ENCODE measurements around the gene PLA2R1.

GRCh38 chr2:159938395-159938794, 124.0 kb downstream of the PLA2R1 start:
- TF ChIP-seq MAX (CRISPR knock-in tag; IDR thresholded peaks at IDR 0.05) (no peak), FOXJ3 (CRISPR knock-in tag; IDR thresholded peaks at IDR 0.05; ENCODE audit: borderline replicate concordance) (no peak), ETV6 (CRISPR knock-in tag; IDR thresholded peaks at IDR 0.05) (no peak), FOXP4 (CRISPR knock-in tag; IDR thresholded peaks at IDR 0.05) (no peak), SOX15 (CRISPR knock-in tag; IDR thresholded peaks at IDR 0.05) (no peak), ZNF138 (CRISPR knock-in tag; conservative IDR thresholded peaks at IDR 0.05) (no peak), PREB (CRISPR knock-in tag; IDR thresholded peaks at IDR 0.05; ENCODE audit: borderline replicate concordance) (no peak), JAZF1 (CRISPR knock-in tag; IDR thresholded peaks at IDR 0.05) (no peak), JUN (CRISPR knock-in tag; IDR thresholded peaks at IDR 0.05) (no peak), USF1 (CRISPR knock-in tag; IDR thresholded peaks at IDR 0.05) (no peak), TEAD4 (CRISPR knock-in tag; IDR thresholded peaks at IDR 0.05) (no peak)
- TF ChIP-seq, protein P1, sequence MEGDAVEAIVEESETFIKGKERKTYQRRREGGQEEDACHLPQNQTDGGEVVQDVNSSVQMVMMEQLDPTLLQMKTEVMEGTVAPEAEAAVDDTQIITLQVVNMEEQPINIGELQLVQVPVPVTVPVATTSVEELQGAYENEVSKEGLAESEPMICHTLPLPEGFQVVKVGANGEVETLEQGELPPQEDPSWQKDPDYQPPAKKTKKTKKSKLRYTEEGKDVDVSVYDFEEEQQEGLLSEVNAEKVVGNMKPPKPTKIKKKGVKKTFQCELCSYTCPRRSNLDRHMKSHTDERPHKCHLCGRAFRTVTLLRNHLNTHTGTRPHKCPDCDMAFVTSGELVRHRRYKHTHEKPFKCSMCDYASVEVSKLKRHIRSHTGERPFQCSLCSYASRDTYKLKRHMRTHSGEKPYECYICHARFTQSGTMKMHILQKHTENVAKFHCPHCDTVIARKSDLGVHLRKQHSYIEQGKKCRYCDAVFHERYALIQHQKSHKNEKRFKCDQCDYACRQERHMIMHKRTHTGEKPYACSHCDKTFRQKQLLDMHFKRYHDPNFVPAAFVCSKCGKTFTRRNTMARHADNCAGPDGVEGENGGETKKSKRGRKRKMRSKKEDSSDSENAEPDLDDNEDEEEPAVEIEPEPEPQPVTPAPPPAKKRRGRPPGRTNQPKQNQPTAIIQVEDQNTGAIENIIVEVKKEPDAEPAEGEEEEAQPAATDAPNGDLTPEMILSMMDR (IDR thresholded peaks at IDR 0.05): no peak

All from WTC11 (cell line).